ENCODE data around the gene RBM6. TPM values are rescaled to one million over a fixed set of nuclear protein-coding genes. Genes with fewer than 3 reads are reported as not detected.
A peak's percentile ranks its signal among the peaks of the same experiment; 100 is the strongest.

Gene RBM6, protein sequence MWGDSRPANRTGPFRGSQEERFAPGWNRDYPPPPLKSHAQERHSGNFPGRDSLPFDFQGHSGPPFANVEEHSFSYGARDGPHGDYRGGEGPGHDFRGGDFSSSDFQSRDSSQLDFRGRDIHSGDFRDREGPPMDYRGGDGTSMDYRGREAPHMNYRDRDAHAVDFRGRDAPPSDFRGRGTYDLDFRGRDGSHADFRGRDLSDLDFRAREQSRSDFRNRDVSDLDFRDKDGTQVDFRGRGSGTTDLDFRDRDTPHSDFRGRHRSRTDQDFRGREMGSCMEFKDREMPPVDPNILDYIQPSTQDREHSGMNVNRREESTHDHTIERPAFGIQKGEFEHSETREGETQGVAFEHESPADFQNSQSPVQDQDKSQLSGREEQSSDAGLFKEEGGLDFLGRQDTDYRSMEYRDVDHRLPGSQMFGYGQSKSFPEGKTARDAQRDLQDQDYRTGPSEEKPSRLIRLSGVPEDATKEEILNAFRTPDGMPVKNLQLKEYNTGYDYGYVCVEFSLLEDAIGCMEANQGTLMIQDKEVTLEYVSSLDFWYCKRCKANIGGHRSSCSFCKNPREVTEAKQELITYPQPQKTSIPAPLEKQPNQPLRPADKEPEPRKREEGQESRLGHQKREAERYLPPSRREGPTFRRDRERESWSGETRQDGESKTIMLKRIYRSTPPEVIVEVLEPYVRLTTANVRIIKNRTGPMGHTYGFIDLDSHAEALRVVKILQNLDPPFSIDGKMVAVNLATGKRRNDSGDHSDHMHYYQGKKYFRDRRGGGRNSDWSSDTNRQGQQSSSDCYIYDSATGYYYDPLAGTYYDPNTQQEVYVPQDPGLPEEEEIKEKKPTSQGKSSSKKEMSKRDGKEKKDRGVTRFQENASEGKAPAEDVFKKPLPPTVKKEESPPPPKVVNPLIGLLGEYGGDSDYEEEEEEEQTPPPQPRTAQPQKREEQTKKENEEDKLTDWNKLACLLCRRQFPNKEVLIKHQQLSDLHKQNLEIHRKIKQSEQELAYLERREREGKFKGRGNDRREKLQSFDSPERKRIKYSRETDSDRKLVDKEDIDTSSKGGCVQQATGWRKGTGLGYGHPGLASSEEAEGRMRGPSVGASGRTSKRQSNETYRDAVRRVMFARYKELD
- total RNA-seq, result 100 to 1,000 TPM in 2 of 3 donors, 10 to 100 TPM in 1; 92.2 to 158 (median 154) TPM

DNA sequence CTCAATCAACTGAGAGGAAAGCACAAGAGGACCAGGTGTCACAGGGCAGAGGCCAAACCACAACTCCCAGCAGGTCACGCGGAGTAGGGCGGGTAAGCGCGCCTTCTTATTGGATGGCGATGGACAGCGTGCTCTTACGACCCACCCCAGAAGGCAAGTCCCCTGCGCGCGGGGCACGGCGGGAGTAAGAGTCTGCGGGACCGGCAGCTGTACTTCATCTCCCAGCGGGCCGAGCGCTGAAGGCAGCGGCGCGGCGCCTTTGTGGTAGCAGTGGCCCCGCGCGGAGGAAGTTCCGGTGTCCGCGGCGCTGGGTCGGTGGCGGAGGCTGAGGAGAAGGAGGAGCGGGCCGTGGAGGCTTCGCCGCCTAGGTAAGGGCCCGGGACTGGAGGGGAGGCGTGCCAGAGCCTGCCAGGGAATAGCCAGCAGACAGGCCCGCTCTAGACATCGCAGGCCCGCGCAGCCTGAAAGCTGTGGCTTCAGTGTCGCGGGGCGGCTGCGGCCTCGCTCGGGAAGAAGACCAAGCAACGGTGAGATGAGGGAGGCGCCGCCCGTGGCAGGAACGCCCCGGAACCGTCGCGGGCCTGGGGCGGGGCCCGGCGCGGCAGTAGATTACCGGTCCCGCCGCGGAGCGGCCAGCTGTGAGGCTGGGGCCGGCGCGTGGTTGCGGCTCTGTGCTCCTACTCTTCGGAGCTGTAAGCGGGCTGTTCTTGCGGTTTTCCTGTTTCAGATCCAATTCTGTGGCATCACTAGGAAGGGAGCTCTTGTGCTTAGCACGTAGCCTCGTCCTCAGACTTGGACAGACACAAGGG, at the start of gene RBM6:
TSS of gene RBM6 (plus strand) at position 293 of the 809 bp plus-strand sequence. CDS start 22,492 bp downstream, outside the sequence.
- no peaks in the 10 kb centered on the region for H3K27me3 ChIP-seq
- H3K4me1 ChIP-seq, result peaks cover 4% of the 10 kb centered on the region in 2 donors
- DNase-seq (ENCODE audit: low spot score in 2 of 2), result peak; percentile 95 to 97
- H3K36me3 ChIP-seq, result no peaks in the 10 kb centered on the region
- H3K4me3 ChIP-seq, result peak within 1 kb of the TSS; percentile 73 to 91 (median 85)
- intact Hi-C loops (cut with DNase I; ENCODE audit: low total_unique reads), result no loop called here
- H3K9me3 ChIP-seq, result no peaks in the 10 kb centered on the region
- H3K27ac ChIP-seq, result peak within 1 kb of the TSS; percentile 93 to 98
- TF ChIP-seq, protein P1, sequence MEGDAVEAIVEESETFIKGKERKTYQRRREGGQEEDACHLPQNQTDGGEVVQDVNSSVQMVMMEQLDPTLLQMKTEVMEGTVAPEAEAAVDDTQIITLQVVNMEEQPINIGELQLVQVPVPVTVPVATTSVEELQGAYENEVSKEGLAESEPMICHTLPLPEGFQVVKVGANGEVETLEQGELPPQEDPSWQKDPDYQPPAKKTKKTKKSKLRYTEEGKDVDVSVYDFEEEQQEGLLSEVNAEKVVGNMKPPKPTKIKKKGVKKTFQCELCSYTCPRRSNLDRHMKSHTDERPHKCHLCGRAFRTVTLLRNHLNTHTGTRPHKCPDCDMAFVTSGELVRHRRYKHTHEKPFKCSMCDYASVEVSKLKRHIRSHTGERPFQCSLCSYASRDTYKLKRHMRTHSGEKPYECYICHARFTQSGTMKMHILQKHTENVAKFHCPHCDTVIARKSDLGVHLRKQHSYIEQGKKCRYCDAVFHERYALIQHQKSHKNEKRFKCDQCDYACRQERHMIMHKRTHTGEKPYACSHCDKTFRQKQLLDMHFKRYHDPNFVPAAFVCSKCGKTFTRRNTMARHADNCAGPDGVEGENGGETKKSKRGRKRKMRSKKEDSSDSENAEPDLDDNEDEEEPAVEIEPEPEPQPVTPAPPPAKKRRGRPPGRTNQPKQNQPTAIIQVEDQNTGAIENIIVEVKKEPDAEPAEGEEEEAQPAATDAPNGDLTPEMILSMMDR (IDR thresholded peaks at IDR 0.05), result peak in 1 of 3 donors; percentile 12
- TF ChIP-seq POLR2A (IDR thresholded peaks at IDR 0.05) (peak; percentile 79), POLR2AphosphoS5 (IDR thresholded peaks at IDR 0.05) (peak; percentile 83 to 89 (median 83))

DNA sequence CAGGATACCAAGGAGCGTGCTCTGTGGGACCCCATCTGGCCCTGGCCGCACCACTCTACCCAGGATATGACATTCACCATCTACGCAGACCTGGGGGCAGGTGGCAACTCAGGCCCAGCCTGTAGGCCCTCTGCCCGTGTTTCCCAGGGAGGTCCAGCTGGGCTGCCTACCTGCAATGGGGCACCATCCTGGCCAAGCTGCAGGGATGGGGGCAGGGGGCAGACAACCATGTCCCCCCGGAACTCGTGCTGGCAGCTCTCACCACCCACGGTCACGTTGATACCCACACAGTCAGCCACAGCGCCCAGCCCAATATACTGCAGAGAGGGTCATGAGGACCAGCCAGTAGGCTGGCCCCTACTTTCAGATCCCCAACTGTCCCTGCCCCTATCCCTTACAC, 44.2 kb upstream of the RBM6 start:
- TF ChIP-seq POLR2A (IDR thresholded peaks at IDR 0.05) (no peak), POLR2AphosphoS5 (IDR thresholded peaks at IDR 0.05) (no peak)
- TF ChIP-seq, protein P1 (IDR thresholded peaks at IDR 0.05), result no peak
- Histone ChIP-seq H3K4me3 (no peak overlapping the region), H3K27me3 (no peaks in the 10 kb centered on the region), H3K36me3 (no peaks in the 10 kb centered on the region), H3K9me3 (no peaks in the 10 kb centered on the region), H3K4me1 (peaks cover 0 to under 1% of the 10 kb centered on the region in 2 donors), H3K27ac (no peak overlapping the region)
- intact Hi-C loops (cut with DNase I; ENCODE audit: low total_unique reads), result no loop called here
- no peak for DNase-seq (ENCODE audit: low spot score in 2 of 2)

DNA sequence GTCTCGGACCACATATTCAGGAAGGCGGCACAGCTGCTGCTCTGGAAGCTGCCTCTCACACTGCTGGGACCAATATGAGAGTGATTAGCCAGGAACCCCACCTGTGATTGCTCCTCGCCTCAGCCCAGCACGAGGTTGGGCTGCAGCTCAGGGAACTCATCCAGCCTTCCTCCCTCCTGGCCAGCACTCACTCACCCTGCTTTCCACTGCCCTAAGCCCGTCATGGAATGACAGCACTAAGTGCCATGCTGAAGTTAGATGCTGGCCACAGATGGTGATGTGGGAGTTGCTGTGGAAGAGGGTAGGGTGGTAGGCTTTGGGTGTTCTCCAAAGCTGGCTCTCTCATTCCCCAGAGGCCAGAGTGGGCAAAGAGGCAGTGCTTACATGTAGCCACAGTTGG, 43.6 kb upstream of the RBM6 start:
- no peak for DNase-seq (ENCODE audit: low spot score in 2 of 2)
- intact Hi-C loops (cut with DNase I; ENCODE audit: low total_unique reads), result no loop called here
- H3K27ac ChIP-seq, result no peak overlapping the region

DNA sequence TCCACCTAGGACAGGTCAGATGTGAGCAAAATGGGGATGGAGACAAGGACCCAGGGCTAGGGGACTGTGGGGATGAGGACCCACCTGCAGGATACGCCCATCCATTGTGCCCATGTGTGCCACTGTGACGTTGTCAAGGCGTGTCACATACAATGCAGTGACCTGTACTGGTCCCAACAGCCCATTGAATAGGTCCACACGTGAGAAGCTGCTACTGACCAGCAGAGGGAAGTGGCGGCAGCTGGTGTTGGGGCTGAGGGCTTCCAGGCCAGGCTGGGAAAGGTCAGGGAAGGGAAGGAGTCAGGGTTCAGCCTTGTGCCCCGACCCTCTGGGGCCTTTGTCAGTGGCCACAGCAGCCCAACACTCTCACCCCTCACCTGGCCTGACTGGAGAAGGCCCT, 41.0 kb upstream of the RBM6 start:
- Histone ChIP-seq H3K4me3 (no peak overlapping the region), H3K27ac (no peak overlapping the region), H3K27me3 (no peaks in the 10 kb centered on the region), H3K36me3 (no peaks in the 10 kb centered on the region), H3K9me3 (no peaks in the 10 kb centered on the region), H3K4me1 (peaks cover 0 to 8% of the 10 kb centered on the region in 2 donors)
- intact Hi-C loops (cut with DNase I; ENCODE audit: low total_unique reads), result no loop called here
- no peak for TF ChIP-seq POLR2AphosphoS5 (IDR thresholded peaks at IDR 0.05)
- no peak for TF ChIP-seq POLR2A (IDR thresholded peaks at IDR 0.05)
- TF ChIP-seq, protein P1 (IDR thresholded peaks at IDR 0.05), result no peak
- DNase-seq (ENCODE audit: low spot score in 2 of 2), result no peak

More for the DNA sequence above, 43.6 kb upstream of the RBM6 start:
- Histone ChIP-seq H3K4me3 (no peak overlapping the region), H3K4me1 (peaks cover 0 to 6% of the 10 kb centered on the region in 2 donors), H3K9me3 (no peaks in the 10 kb centered on the region), H3K36me3 (no peaks in the 10 kb centered on the region), H3K27me3 (no peaks in the 10 kb centered on the region)
- TF ChIP-seq POLR2A (IDR thresholded peaks at IDR 0.05), result no peak
- TF ChIP-seq, protein P1 (IDR thresholded peaks at IDR 0.05), result no peak
- no peak for TF ChIP-seq POLR2AphosphoS5 (IDR thresholded peaks at IDR 0.05)
